Stimulated activated CD4-positive, alpha-beta T cell treated with anti-CD3 and anti-CD28 coated beads, Interleukin-2, amount 100 ng/mL, for 4 hours (primary cell): ENCODE results near the gene ATP6V0A1.
A peak's percentile ranks its signal among the peaks of the same experiment; 100 is the strongest.
"Not testable (repeated sequence)": the region's sequence is repeated elsewhere in the genome, so short reads cannot be mapped to it uniquely, and the experiment has no call there.

Source experiments
- DNase-seq: peaks from one replicate; pipeline ENCODE4 v3.0.0-alpha.2; 2020; ENCODE audit warnings: low read depth

Gene ATP6V0A1

DNA sequence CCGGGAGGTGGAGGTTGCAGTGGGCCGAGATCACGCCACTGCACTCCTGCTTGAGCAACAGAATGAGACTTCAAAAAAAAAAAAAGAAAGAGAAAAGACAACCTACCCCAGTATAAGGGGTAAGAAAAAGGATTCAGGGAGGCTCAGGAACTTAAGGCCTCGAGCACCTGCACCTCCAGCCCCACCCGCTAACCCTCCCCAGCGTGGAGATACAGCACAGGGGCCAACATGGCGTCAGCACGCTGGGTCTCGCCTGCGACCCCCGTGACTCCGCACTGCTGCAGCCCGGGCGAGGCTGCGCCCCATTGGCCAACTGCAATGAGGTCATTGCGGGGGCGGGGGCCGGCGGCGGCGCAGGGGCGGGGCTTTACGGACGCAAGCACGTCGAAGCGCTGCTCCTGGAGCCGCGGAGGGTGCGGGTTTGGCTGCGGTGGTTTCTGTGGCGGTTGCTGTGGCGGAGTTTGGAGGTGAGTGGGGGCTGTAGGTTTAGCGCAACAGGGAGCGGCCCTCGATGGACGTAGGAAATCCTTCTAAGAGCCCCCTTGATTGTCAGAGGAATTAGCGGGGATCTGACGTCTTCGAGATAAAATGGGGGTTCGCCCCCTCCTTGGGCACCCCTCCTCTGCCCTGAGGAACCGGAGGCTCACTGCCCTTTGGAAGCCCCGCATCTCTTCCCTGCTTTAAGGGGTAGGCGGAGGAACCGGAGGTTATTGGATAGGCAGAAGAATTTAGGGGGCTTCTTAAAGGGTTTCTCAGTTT lies at the start of gene ATP6V0A1:
Gene ATP6V0A1 (plus strand): TSS at position 382 of the 759 bp plus-strand sequence. CDS start 2,017 bp downstream, outside the sequence.
- DNase-seq, result peak; percentile 82

GRCh38 chr17:42409523-42410318 lies 49.0 kb upstream of the ATP6V0A1 start:
- DNase-seq, result no peak

GRCh38 chr17:42410319-42410685 lies 48.4 kb upstream of the ATP6V0A1 start:
- no peak for DNase-seq

DNA sequence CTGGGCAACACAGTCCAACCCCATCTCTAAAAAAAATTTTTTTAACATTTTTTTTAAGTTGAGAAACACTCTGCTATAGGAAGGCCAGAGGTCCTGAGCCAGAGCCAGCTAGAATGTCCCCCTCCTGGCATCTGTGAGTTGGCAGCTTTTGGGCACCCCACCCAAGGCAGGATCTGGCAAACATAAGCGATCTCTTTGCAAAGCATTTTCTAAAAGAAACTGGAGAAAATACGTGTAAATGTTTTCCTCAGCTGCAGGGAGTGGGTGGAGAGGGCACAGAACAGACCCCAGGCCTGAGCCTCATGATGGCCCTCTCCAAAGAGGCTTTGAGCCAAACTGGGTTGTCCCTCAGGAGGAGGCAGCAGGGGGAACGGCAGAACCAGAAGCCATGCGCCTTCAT lies 47.3 kb upstream of the ATP6V0A1 start:
- no peak for DNase-seq

DNA sequence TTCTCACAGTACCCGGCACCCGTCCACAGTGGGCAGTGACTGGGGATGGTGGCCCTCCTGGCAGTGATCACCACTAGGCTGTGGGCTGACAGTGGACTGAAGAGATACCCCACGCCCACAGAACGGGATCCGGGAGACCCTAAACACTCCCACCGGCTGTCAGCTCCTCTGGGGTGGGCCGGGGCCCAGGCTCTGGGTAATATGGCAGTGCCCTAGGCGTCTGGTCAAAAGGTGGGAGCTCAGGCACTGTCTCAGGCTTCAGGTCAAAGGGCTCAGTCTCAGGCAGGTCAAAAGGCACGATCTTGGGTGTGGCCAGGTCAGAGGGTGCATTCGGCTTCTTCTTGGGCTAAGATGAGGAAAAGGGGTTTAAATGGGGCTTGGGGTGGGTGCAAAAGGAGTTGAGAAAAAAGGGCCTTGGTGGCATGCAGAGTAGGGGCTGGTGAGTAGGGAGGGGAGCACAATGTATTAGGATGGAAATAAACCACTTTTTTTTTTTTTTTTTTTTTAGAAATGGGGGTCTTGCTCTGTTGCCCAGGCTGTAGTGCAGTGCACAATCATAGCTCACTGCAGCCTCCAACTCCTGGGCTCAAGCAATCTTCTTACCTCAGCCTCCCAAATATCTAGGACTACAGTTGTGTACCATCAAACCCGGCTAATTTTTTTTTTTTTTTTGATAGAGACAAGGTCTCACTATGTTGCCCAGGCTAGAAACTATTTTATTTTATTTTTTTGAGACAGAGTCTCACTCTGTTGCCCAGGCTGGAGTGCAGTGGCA lies 46.6 kb upstream of the ATP6V0A1 start:
- DNase-seq, result no peak

- DNase-seq, result no peak
These were observed 45.1 kb upstream of the ATP6V0A1 start for GRCh38 chr17:42413464-42414040.

- DNase-seq, result peak; percentile 62
These were observed 43.8 kb upstream of the ATP6V0A1 start for GRCh38 chr17:42414704-42415409.

- not testable (repeated sequence) for DNase-seq
These were observed 40.7 kb upstream of the ATP6V0A1 start for GRCh38 chr17:42417981-42418380.

GRCh38 chr17:42421136-42421506 lies 37.6 kb upstream of the ATP6V0A1 start:
- DNase-seq, result no peak

DNA sequence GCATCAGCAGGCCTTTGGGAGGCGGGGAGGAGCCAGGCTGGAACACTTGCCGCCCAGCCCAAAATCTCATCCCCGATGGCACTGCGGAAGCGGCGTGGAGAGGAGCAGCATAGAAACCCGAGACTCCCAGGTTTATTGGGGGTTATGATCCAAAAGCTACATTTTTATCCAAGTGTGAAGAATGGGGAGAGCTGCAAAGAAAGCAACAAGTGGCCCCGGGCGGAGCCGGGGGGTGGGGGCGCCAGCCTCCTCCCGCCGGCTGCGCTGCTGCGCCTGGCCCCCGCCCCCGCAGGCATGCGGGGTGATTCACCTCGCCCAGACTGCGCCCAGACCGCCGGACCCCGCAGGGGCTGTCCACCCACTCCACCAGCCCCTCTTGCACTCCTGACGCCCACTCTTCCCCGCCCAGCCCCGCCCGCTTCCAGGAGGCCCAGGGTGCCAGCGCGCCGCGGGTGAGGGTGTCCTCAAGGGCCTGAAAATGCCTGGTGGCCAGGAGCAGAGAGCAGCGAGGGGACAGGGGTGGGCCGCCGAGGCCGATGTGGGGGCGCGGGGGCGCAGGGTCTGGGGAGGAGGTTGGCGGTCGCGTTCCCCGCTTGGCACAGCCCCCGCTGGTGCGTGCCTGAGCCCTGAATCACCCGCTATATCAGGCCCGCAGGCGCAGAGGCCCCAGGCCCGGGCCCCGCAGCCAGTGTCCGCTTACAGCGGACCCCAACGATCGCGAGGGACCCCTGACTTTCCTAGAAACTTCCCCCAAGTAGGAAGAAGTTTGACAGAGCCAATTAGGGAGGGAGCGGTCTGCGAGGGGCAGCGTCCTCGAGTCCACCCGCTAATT lies 37.0 kb upstream of the ATP6V0A1 start:
- DNase-seq, result peak; percentile 16

- no peak for DNase-seq
These were observed 36.2 kb upstream of the ATP6V0A1 start for GRCh38 chr17:42422412-42422957.

GRCh38 chr17:42422958-42423712 lies 35.5 kb upstream of the ATP6V0A1 start, which contains the start of gene CAVIN1:
TSS of gene CAVIN1 (minus strand) at chr17:42423256. CDS start at chr17:42423097, 159 bp downstream.
- DNase-seq, result no peak

DNA sequence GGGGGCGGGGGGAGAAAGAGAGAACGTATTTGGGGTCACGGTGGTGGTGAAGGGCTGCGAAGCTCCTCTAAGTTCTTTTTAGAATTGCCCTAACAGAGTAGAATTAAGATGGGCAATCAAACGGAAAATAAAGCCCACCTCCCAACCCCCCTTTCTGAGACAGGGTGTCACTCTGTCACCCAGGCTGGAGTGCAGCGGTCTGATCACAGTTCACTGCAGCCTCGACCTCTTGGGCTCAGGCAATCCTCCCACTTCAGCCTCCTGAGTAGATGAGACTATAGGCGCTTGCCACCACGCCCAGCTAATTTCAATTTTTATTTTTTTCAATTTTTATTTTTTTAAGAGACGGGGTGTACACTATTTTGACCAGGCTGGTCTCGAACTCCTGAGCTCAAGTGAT lies 34.9 kb upstream of the ATP6V0A1 start:
- DNase-seq, result no peak

DNA sequence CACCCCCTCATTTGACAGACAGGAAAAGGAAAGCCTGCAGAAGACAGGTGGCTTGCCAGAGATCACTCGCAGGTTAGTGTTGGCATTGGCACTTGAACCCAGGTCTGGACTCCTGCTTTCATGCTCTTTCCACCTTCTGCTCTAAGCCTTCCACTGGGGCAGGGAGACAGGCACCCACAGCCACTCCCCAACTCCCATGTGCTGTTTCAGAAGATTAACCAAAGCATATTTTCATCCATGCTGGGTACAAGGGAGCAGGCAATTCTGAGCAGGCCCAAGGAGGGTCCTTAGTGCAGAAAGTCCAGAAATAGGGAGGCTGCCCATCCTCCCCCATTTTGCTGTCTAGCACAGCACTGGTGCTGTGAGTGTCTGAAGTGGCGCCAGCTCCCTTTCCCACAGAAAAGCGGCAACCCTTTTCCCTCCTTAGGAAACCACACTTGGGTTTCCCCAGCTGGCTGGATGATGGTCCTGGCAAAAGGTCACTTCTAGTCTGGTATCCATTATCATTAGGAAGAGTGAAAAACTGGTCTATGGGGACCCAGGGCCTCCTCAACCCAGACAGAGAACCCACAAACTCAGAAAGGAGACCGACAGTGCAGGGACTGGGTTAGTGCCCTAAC lies 33.6 kb upstream of the ATP6V0A1 start:
- DNase-seq, result no peak

DNA sequence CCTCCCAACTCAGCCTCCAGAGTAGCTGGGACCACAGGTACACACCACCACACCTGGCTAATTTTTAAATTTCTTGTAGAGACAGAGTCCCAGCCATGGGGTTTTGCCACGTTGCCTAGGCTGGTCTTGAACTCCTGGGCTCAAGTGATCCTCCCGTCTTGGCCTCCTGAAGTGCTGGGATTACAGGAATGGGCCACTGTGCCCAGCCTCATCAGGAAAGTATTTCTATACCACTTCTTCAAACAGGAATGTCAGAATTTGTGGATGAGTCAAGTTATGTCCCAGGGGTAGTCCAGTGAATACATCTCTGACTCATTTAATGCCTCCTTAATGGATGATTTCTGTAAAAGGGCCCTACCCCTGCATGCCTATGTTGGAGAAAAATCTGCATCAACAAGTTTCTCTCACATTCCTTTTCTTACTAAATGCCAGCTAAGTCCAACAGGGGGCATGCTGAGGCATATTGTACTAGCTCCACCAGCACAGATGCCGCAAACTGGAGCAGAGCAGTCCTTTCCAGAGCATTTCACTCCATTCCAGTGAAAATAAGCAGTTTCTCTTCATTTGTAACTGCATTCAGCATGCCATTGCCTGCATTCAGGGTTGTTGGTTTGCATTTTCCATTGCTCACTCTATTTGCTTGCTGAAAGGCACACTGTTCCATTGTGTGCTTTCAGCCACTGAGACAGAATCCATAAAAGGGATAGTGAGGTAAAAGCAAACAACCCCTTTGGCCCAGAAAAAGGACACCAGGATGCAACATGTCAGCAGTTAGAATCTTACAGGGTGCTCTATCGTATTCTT lies 30.3 kb upstream of the ATP6V0A1 start:
- DNase-seq, result no peak

GRCh38 chr17:42429726-42430447 lies 28.8 kb upstream of the ATP6V0A1 start:
- no peak for DNase-seq

DNA sequence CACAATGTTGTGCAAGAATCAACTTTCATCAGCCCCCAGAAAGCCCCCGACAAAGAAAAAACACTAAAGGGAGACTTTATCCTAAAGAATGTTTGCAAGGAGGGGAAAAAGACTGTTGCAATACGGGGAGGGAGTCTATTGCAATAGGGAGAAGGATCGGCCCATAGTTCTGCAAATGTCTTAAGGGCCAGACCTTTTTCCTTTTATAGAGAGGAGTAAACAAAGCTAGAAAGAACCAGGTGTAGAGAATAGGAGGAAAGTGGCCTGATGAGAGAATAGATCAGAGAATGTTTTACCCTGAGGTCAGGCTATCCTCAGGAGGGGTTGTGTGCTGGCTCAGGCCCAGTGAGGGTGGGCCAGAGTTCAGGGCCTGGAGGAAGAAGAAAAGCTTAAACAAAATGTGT lies 26.9 kb upstream of the ATP6V0A1 start:
- DNase-seq, result no peak

- no peak for DNase-seq
These were observed 22.3 kb upstream of the ATP6V0A1 start for GRCh38 chr17:42436391-42436790.
